ENCODE measurements around the gene SMIM35. TPM values are rescaled to one million over a fixed set of nuclear protein-coding genes. Genes with fewer than 3 reads are reported as not detected.

SMIM35 gene
- polyA plus RNA-seq, 1 of the 3 experiments (the other 2 are of a cell fraction) = not detected

GRCh38 chr11:118016104-118016503 is 70.7 kb downstream of the SMIM35 start (continued):
- TF ChIP-seq RCOR1 (IDR thresholded peaks at IDR 0.05; ENCODE audit: low read length) = no peak
- TF ChIP-seq, protein P1, sequence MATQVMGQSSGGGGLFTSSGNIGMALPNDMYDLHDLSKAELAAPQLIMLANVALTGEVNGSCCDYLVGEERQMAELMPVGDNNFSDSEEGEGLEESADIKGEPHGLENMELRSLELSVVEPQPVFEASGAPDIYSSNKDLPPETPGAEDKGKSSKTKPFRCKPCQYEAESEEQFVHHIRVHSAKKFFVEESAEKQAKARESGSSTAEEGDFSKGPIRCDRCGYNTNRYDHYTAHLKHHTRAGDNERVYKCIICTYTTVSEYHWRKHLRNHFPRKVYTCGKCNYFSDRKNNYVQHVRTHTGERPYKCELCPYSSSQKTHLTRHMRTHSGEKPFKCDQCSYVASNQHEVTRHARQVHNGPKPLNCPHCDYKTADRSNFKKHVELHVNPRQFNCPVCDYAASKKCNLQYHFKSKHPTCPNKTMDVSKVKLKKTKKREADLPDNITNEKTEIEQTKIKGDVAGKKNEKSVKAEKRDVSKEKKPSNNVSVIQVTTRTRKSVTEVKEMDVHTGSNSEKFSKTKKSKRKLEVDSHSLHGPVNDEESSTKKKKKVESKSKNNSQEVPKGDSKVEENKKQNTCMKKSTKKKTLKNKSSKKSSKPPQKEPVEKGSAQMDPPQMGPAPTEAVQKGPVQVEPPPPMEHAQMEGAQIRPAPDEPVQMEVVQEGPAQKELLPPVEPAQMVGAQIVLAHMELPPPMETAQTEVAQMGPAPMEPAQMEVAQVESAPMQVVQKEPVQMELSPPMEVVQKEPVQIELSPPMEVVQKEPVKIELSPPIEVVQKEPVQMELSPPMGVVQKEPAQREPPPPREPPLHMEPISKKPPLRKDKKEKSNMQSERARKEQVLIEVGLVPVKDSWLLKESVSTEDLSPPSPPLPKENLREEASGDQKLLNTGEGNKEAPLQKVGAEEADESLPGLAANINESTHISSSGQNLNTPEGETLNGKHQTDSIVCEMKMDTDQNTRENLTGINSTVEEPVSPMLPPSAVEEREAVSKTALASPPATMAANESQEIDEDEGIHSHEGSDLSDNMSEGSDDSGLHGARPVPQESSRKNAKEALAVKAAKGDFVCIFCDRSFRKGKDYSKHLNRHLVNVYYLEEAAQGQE (IDR thresholded peaks at IDR 0.05; ENCODE audit: low read depth, low read length) = no peak

DNA sequence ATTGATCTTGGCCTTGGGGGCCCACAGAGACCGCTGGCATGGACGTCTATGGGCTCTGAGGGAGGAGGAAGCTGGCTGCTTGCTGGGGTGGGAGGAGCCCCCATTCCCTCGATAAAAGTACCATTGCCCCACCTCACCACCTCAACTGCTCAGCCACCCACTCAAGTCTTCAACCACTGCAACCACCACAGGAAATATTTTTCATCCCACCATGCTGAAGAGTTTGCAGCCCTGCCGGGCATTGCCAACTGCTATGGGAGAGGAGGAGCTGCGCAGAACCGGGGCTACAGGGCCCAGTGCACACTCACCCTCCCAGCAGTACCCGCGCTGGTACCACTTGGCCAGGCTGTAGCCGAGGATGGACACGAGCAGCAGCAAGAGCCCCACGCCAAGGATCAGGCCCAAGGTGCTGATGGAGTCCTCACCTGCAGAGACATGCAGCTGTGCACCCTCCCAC is 71.3 kb downstream of the SMIM35 start:
- no peak for DNase-seq
- ChIA-PET POLR2A (no interaction called here), CTCF (interaction anchor here (1.3 to 2.5 kb wide), 3 partner anchors 9 to 69 kb away, joined by 3 to 9 read pairs (median 7); no protein-coding TSS in a partner anchor)
- Histone ChIP-seq H3K9ac (no peak overlapping the region), H3K27ac (ENCODE audit: low read depth in 2 of 2, low read length in 1 of 2) (no peak overlapping the region), H3K4me3 (ENCODE audit: low read depth in 2 of 2, low read length in 1 of 2) (no peak overlapping the region), H3K9me2 (no peaks in the 10 kb centered on the region), H3K9me3 (no peaks in the 10 kb centered on the region), H3K4me2 (no peak overlapping the region), H3K36me3 (replicated peaks in 1 of 2; ENCODE audit: control insufficient read depth in 1 of 2, insufficient read depth in 2 of 2, low read length in 1 of 2) (no peaks in the 10 kb centered on the region), H3K4me1 (ENCODE audit: control insufficient read depth in 1 of 2, insufficient read depth in 2 of 2, low read depth in 1 of 2, low read length in 1 of 2) (no peaks in the 10 kb centered on the region; a peak in 1 of 4 replicates), H4K20me1 (ENCODE audit: insufficient read depth) (no peaks in the 10 kb centered on the region), H2AFZ (ENCODE audit: low read depth) (no peak overlapping the region), H3K27me3 (ENCODE audit: insufficient read depth) (no peaks in the 10 kb centered on the region; the same call in 1 of the 2 replicates), H3F3A (replicated peaks; ENCODE audit: insufficient read depth) (no peaks in the 10 kb centered on the region), H3K79me2 (ENCODE audit: insufficient read depth) (no peaks in the 10 kb centered on the region)
- no CpG with 5 or more reads among the region's 11 CpGs for WGBS (ENCODE audit: low lambda C conversion rate)
- TF ChIP-seq POLR2AphosphoS5 (IDR thresholded peaks at IDR 0.05; ENCODE audit: low read depth, low read length) (no peak), RXRA (IDR thresholded peaks at IDR 0.05; ENCODE audit: borderline replicate concordance, low read depth) (no peak), EZH2phosphoT487 (IDR thresholded peaks at IDR 0.05; ENCODE audit: borderline replicate concordance, low read depth) (no peak), RCOR1 (IDR thresholded peaks at IDR 0.05; ENCODE audit: low read length) (no peak), FOXM1 (IDR thresholded peaks at IDR 0.05; ENCODE audit: low read depth) (no peak), YY1 (IDR thresholded peaks at IDR 0.05; ENCODE audit: low read depth) (no peak), MXI1 (IDR thresholded peaks at IDR 0.05; ENCODE audit: low read depth, low read length) (no peak), CHD2 (IDR thresholded peaks at IDR 0.05; ENCODE audit: low read length, partially characterized antibody) (no peak), TEAD4 (IDR thresholded peaks at IDR 0.05; ENCODE audit: borderline replicate concordance, insufficient read depth) (no peak), JUND (IDR thresholded peaks at IDR 0.05) (no peak), NFIC (IDR thresholded peaks at IDR 0.05; ENCODE audit: borderline replicate concordance) (no peak), SMC3 (IDR thresholded peaks at IDR 0.05; ENCODE audit: low read depth, low read length) (no peak), USF1 (IDR thresholded peaks at IDR 0.05; ENCODE audit: borderline replicate concordance, low read depth) (no peak), TCF12 (IDR thresholded peaks at IDR 0.05) (no peak), MEF2A (IDR thresholded peaks at IDR 0.05; ENCODE audit: borderline replicate concordance, low read depth) (no peak)
- TF ChIP-seq, protein P2, sequence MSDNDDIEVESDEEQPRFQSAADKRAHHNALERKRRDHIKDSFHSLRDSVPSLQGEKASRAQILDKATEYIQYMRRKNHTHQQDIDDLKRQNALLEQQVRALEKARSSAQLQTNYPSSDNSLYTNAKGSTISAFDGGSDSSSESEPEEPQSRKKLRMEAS (IDR thresholded peaks at IDR 0.05; ENCODE audit: low read depth) = no peak
- TF ChIP-seq, protein P1 (IDR thresholded peaks at IDR 0.05; ENCODE audit: low read depth, low read length) = no peak
- TF ChIP-seq, protein P3, sequence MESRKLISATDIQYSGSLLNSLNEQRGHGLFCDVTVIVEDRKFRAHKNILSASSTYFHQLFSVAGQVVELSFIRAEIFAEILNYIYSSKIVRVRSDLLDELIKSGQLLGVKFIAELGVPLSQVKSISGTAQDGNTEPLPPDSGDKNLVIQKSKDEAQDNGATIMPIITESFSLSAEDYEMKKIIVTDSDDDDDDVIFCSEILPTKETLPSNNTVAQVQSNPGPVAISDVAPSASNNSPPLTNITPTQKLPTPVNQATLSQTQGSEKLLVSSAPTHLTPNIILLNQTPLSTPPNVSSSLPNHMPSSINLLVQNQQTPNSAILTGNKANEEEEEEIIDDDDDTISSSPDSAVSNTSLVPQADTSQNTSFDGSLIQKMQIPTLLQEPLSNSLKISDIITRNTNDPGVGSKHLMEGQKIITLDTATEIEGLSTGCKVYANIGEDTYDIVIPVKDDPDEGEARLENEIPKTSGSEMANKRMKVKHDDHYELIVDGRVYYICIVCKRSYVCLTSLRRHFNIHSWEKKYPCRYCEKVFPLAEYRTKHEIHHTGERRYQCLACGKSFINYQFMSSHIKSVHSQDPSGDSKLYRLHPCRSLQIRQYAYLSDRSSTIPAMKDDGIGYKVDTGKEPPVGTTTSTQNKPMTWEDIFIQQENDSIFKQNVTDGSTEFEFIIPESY (IDR thresholded peaks at IDR 0.05; ENCODE audit: borderline replicate concordance, low read depth) = no peak

All from SK-N-SH (cell line).